Right lung (tissue), 10 donors: Measurements from ENCODE around the gene CABP4. TPM values are rescaled to one million over a fixed set of nuclear protein-coding genes. Genes with fewer than 3 reads are reported as not detected.

Experiments used
- DNase-seq, 2 donors: peaks; one replicate each; pipeline ENCODE4 v3.0.0-alpha.2; 2013
- long read RNA-seq, 8 donors: transcript quantifications; one replicate each; lab custom pipeline, GENCODE V29; 2026
- polyA plus RNA-seq, 5 donors: library from polyadenylated mRNA; unstranded; fragments of 120-200 nt; gene quantifications; one replicate each; pipeline versions ENCODE4 v1.2.1 to v1.2.3, GENCODE V29; 2013; ENCODE audit warnings: inconsistent platforms in 1 of 5, low replicate concordance in 1 of 5; ENCODE audit not compliant: insufficient read length in 5 of 5, insufficient read depth in 1 of 5

The CABP4 gene
- 1 to 10 TPM; 1.9 to 2.5 (median 2.2) TPM for polyA plus RNA-seq
- long read RNA-seq, donor 1: 0 reads
- long read RNA-seq, donor 2: 0 reads
- long read RNA-seq, donor 3: 0 reads
- long read RNA-seq, donor 4: 0 reads
- long read RNA-seq, donor 5: 0 reads
- long read RNA-seq, donor 6, partial matches to known transcripts: 0 of 1 reads
- long read RNA-seq, donor 6, other reads (novel, unspliced or antisense): 0 of 1 reads
- long read RNA-seq, donor 7: 0 reads
- long read RNA-seq, donor 8: 0 reads

DNA sequence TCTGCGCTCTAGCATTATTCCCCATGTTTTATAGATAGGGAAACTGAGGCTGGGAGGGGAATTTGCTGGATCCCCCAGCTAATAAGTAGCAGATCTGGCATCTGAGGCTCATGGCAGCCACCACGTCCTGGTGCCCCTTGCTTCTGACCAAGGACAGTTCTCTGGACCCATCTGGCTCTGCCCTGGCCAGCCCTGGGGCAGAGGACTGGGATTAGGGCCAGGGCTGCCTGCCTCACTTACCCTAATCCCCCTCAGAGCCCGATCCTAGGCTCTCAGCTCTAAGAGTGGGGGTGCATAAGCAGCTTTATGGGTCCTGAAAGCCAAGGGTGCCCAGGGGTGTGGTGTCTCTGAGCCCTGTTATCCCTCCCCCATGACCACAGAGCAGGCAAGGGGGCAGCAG is at the start of gene CABP4:
Gene CABP4, plus strand, starts transcription at position 301 of the 400 bp plus-strand sequence. Its CDS starts 70 bp downstream, at position 371.
- DNase-seq: no peak

- DNase-seq: no peak
Measured at GRCh38 chr11:67405688-67406339, 49.3 kb upstream of the CABP4 start.

- no peak for DNase-seq
Measured at GRCh38 chr11:67406420-67406968, 48.7 kb upstream of the CABP4 start.

DNA sequence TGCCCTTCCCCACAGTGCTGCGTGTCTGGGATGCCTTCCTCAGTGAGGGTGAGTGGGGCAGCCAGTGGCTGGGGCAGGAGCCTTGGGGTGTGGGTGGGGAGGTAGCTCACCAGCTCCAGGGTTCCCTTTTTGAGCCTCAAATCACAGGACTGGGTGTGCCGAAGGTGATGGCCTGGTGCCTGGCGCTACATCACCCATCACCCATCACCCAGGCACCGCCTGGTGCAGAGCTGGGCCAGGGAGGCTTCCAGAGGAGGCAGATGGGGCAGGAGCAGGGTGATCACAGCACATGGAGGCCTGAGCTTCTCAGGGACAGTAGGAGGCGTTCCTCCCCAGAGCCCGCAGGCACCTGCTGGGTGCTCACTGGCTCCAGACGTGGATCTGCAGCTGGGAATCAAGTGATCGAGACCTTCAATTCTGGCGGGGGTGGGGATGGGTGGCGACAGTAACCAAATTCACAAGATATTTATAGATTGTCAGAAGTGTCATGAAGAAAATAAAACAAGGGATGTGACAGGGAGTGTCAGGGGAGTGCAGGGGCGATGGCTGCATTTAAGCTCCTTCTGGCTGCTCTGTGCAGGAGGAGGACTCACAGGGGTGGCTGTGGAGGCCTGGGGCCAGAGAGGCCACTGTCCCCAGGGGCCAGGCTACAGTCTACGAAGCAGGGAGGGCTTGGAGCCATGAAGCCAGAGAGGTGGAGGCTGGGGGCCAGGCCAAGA is 48.0 kb upstream of the CABP4 start:
- DNase-seq: no peak

- no peak for DNase-seq
Measured at GRCh38 chr11:67407688-67408163, 47.4 kb upstream of the CABP4 start.

GRCh38 chr11:67408437-67409200 is 46.5 kb upstream of the CABP4 start:
- DNase-seq: no peak

- DNase-seq: no peak
Measured at GRCh38 chr11:67409261-67409666, 45.9 kb upstream of the CABP4 start.

GRCh38 chr11:67409781-67410368 is 45.3 kb upstream of the CABP4 start:
- no peak for DNase-seq

GRCh38 chr11:67410369-67410831 is 44.8 kb upstream of the CABP4 start:
- DNase-seq: no peak

GRCh38 chr11:67410984-67411784 is 44.0 kb upstream of the CABP4 start:
- DNase-seq: no peak

- no peak for DNase-seq
Measured at GRCh38 chr11:67411785-67412152, 43.4 kb upstream of the CABP4 start.

DNA sequence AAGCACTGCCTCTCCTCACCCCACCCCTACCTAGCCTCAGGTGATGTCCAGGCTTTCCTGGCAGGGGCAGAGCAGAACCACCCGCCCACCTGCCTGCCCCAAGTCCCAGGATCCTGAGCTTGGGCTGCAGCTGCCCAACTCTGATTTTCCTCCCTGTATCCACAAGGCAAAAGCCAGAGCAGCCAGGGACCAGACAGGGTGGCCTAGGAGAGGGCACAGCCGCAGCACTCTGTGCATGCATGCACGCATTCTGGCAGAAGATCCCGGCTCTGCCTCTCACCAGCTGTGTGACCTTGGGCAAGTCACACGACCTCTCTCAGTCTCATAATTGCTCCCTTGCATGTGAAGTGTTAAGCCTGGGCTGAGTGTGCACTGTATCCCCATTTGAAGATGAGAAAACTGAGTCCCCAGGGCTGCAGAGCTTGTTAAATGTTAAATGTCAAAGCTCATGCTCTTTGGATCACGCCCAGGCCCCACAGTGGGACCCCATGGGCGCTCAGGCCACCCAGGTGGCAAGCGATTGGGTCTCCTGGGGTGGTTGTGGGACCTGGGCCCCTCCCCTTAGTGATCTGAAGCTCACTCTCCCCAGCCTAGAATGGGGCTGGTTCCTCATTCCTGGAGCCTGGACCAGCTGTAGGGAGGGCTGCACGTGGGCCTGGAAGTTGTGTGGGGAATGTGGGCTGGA is 42.5 kb upstream of the CABP4 start:
- no peak for DNase-seq

DNA sequence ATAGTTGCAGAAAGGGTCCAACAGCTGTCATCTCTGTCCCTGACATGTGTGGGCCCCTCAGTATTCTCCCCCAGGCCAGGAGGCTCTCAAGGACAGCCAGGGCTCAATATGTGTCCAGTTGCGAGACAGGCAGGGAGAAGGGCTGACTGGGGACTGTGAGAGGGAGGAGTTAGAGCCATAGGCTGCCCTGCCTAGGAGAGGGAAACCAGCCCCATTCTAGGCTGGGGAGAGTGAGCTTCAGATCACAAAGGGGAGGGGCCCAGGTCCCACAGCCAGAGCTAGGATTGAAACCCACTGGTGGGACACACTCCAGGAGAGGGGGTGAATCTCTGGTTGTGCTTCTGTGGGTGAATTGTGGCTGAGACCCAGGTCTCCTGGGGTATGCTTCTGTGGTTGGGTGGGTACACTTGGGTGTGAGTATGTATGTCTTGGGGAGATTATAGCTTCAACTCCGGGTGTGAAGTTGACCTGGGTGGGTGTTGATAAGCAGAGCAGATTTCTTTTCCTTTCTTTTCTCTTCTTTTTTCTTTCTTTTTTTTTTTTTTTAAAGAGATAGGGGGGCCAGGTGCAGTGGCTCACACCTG is 41.8 kb upstream of the CABP4 start:
- DNase-seq: no peak

- DNase-seq: no peak
Measured at GRCh38 chr11:67415501-67416304, 39.5 kb upstream of the CABP4 start, which contains the start of gene CARNS1. CARNS1 (plus strand) TSS chr11:67415678; CDS start chr11:67416200, 522 bp downstream.

DNA sequence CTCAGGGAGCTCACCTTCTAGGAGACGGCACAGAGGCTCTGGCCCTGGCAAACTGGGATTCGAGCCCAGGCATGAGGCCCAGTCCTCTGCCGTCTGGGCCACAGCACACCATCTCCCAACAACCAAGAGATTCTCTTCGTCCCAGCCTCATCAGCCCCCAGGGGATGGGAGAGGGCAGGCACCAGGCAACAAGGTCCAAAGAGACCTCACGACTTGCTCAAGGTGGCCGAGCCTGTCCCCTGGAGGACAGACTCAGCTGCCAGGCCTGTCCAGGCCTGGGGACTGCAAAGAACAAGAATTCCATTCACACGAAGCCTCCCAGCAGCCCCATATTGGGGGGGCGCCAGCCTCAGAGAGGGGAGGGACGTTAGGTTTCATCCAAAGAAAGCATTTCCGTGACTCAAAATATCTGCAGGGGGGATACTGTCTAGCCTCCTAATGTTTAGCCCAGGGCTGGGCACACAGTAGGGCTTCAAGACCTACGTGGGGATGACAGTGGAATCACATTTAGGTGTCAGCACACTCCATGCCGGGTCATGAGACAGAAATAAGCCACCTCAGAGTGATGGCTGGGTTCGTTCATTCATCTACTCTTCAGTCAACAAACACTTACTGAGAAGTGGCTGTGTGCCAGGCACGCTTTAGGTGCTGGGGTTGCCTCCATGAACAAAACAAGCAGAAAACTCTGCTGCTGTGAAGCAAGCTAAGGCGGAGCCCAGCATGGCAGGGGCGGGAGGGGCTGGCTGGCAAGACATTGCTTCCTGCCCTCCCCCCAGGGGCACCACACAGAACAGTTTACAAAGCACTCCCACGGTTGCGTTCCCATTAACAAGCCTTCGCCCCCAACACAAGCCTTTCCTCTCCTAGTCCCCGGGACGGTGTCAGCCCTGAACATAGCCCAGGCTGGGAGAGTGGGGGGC is 38.5 kb upstream of the CABP4 start:
- DNase-seq: peak in 1 of 2 donors; percentile 53

DNA sequence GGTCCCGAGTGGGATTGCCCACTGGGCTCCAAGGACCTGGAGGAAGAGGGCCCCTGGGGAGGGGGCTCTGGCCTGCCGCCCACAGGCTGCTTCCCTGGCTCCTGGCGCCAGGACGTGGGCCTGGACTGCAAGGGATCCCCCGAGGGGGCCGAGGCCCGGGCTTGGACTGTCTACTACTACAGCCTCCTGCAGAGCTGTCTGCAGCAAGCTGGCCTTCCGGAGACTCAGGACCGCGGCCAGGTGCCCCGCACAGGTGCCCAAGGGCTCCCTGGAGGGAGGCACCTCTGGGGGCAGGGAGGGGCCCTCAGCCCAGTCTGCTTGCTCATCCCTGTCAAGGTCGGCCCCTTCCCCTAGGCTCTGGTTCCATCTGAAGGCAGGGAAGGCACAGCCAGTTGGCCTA is 37.7 kb upstream of the CABP4 start:
- DNase-seq: no peak
